Medulla oblongata (tissue), 1 donor: ENCODE results near the gene CTSF.
"Not testable (repeated sequence)": the region's sequence is repeated elsewhere in the genome, so short reads cannot be mapped to it uniquely, and the experiment has no call there.

ENCODE experiments used
- DNase-seq: peaks from one replicate; pipeline ENCODE4 v3.0.0-alpha.2; 2015; ENCODE audit errors: extremely low spot score

The CTSF gene

DNA sequence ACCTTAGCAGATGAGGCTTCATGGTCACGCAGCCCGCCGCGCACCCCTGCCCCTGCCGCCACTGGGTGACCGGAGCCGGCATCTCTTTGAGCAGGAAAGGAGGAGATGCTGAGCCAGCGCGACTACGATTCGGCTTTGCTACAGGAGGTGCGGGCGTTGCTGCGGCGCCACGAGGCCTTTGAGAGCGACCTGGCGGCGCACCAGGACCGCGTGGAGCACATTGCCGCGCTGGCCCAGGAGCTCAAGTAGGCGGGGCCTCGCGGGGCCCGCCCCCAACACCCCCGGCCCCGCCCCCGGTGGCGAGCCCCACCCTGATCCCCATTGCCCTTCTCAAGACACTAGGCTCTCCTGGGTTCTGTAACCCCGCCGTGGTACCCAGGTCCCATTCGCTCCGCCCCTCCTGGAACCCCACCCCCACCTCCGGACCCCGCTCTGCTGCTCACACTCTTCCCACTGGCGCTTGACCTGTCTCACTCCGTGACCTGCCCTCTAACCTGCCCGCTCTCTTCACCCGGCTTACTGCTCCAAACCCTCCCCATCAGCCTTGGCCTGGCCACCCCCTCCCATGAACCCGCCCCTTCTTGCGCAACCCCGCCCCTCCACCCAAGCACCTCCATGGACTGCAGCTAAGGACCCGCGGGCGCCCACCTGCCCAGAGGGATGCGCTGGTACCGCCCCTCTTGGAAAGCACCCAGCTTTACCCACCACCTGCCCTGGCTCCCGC, 9.1 kb downstream of the CTSF start:
- DNase-seq = no peak

GRCh38 chr11:66557733-66558326, 10.6 kb downstream of the CTSF start:
- DNase-seq = no peak

DNA sequence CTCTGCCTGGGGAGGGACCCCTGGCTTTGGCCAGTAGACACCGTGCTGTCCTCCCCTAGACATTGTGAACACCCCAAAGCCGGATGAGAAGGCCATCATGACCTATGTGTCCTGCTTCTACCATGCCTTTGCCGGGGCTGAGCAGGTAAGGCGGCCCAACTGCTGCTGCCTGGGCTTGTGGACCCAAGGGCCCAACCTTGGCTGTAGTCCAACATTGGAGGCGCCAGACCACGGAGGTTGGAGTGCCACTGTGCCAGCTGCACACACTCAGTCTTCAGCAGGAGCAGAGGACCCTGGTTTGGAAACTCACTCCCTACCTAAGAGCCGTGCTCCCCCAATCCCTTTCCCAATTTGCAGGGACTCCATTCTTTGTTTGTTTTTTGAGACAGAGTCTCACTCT, 12.3 kb downstream of the CTSF start:
- DNase-seq = no peak

GRCh38 chr11:66555416-66555815, 13.0 kb downstream of the CTSF start:
- DNase-seq = no peak

DNA sequence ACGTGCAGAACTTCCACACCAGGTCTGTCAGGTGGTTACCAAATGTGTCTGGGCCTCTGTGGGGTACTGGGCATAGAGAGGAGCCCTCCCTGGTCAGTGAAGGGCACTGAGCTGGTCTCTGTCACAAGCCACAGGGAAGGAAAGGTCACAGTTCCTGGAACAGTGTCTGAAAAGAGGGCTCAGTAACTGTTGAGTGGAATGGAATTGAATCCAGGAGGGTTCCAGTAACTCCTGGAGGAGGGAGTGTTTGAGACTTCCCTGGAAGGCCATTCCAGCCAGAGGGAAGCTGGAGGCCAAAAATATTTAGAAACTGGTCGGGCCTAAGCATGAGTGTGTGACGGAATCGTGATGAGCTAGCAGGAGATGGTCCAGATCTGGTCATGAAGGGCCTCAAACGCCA, 13.8 kb downstream of the CTSF start:
- DNase-seq = no peak

GRCh38 chr11:66550887-66551286, 17.5 kb downstream of the CTSF start:
- no peak for DNase-seq

- no peak for DNase-seq
Measured at GRCh38 chr11:66549696-66550095, 18.7 kb downstream of the CTSF start.

GRCh38 chr11:66548774-66549630, 19.4 kb downstream of the CTSF start:
- DNase-seq = no peak

GRCh38 chr11:66548041-66548440, 20.4 kb downstream of the CTSF start:
- DNase-seq = no peak

DNA sequence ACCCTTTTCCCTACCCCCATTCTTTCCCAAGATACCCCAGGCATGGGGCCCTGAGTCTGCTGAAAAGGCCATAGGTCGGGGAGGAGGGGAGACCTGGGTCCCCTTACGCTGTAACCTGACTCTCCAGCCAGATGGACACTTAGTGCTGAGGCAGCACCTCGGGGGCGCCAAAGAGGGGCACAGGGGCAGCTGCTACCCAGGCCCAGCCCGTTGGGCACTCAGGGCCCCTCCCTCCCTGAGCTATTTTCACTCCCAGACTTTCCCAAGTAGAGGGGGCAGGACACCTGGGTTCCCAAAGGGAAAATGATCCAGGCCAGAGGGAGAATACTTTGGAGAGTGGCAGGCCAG, 20.8 kb downstream of the CTSF start:
- no peak for DNase-seq

DNA sequence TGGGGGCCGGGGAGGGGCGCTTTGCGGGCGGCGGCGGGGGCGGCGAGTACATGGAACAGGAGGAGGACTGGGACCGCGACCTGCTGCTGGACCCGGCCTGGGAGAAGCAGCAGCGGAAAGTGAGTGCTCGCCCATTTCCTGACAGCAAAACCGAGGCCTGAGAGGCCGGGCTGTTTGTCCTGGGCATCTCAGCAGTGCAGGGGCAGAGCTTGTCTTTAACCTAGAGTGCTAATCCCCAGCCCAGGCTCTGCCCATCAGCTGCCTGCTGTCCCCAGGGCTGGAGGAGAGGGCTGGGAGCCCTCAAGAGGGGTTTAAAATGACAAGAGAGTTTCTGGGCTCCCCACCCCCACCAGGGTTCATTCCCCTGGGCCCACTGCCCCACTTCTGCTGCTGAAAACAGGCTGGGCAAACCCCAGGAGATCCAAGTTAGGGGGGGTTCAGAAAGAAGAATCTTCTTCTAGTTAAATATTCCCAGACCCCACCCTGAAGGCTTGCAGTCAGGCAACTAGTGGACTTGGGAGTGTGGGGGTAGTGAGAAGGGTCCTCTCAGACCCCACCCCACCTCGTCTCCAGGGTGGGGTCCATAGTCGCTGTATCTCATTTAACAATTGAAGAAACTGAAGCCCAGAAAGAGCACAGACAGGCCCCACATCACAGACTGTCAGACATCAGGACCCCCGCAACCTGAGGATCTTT, 21.3 kb downstream of the CTSF start:
- DNase-seq = no peak

GRCh38 chr11:66546368-66546965, 21.9 kb downstream of the CTSF start, which contains the start of gene ACTN3:
ACTN3 (plus strand) TSS chr11:66546903; CDS start chr11:66546938, 35 bp downstream.
- no peak for DNase-seq

DNA sequence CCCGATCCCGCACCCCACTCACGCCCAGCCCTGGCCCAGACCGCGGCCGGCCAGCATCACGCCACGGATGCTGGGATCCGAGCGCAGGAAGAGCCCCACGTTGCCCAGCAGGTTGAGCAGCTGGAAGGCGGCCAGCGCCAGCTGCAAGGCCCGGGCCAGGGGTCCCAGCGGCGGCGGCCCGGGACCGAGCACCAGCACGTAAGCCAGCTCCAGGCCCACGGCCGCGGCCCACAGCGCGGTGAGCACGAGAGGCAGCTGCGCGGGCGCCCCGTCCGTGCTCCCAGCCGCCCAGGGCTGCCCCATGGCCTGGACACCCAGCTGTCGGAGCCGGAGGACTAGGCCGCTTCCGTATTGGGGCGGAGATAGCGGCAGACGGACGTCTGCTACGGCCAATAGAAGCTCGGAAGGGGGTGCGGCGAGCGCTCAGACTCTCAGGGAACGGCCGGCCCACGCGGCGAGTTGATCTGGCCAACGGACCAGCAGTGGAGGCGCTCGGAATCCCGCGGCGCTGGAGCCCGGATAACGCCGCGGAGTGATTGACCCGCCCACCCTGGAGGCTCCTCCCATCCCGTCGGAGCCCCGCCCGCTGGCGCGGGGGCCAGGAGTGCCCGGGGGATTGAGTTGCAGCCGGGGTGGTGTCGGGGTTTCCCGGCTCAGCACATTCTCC, 22.6 kb downstream of the CTSF start, which contains the start of gene ZDHHC24:
TSS of gene ZDHHC24 (minus strand) at position 348 of the 667 bp plus-strand sequence. CDS start at position 303, 45 bp downstream.
- DNase-seq = peak; percentile 98

- DNase-seq = not testable (repeated sequence)
Measured at GRCh38 chr11:66544952-66545351, 23.5 kb downstream of the CTSF start.

DNA sequence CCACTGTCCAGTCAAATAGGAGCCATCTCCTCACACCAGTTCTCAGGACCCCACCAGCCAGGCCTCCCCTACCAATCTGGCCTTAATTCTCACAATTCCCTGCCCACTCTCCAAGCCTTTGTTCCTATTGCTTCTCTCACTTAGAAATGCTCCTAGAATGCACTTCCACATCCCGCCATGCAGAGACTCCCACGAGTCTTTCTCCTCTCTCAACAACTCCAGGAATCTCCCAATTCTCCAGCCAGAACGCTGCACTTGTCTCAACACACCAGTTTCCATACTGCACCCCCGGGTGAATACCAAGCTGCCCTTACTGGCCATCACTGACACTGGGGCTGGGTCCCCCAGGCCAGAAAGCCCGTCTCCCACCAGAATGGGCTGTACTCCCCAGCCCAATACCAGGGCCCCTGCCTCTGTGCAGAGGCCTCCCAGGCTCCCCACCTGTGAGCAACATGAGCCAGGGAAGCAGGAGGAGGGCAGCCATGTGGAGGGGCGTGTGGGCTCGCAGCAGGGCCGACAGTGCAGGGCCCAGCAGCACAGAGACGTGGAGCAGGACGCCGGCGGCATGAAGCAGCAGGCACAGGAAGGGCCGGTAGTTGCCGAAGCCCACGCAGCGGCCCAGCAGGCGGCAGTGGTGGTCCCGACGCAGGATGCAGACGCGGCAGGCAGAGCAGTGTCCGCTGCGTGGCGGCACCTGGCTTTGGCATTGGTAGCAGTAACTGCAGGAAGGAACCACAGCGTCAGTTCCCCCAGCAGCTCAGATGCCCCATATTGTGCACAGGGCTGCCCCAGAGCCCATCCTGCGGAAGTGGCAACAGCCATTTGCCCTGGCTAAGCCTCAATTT, 24.9 kb downstream of the CTSF start:
- DNase-seq = peak; percentile 18

- no peak for DNase-seq
Measured at GRCh38 chr11:66542362-66542761, 26.0 kb downstream of the CTSF start.

DNA sequence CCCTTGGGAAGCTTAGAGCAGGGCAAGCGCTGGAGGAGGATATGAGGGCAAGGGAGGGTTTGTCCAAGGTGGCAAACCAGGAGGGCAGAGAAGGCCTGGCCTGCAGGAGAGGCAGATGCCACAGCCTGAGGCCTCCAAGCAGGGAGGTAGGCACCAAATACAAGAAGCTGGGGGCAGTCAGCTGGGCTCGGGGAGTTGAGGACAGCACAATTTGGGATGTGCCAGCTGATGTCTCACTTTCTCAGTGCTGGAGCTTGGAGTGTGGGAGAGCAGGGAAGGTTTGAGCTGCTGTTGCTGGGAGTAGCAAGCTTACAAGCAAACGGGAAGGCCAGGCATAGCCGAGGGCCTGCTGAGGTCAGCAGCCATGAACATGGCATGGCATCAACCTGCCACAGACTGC, 26.5 kb downstream of the CTSF start:
- DNase-seq = peak; percentile 18

- not testable (repeated sequence) for DNase-seq
Measured at GRCh38 chr11:66540598-66540997, 27.8 kb downstream of the CTSF start.

DNA sequence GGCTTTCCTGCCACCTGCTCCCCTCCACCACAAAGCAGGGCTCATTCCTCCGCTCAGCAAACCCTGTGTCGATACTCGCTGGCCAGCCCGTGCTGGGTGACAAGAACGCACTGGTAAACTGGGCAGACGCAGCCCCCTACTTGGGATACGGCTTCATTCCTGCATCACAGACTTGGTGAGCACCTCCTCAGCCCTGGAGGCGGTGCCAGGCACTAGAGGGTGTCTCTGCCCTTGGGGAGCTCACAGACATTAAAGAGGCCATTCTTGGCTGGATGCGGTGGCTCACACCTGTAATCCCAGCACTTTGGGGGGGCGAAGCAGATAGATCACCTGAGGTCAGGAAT, 28.6 kb downstream of the CTSF start:
- no peak for DNase-seq
